Esophagus squamous epithelium (tissue), 4 donors: Measurements from ENCODE around the gene CRABP2.

Source experiments
- CTCF ChIP-seq, 6 experiments: fragments of 450-650 bp in 4 of 6; fragments of 200-600 bp in 2 of 6; sonication (generic) in 2 of 6; IDR thresholded peaks; one replicate each; pipeline ENCODE4 v1.5.1; 2016 to 2019; ENCODE audit warnings: antibody characterized with exemption in 6 of 6, mild to moderate bottlenecking in 4 of 6, moderate library complexity in 4 of 6
- POLR2A ChIP-seq, 4 donors: fragments of 450-650 bp; IDR thresholded peaks; one replicate each; pipeline ENCODE4 v1.6.1; 2017; ENCODE audit warnings: antibody characterized with exemption in 4 of 4, mild to moderate bottlenecking in 4 of 4, moderate library complexity in 3 of 4

DNA sequence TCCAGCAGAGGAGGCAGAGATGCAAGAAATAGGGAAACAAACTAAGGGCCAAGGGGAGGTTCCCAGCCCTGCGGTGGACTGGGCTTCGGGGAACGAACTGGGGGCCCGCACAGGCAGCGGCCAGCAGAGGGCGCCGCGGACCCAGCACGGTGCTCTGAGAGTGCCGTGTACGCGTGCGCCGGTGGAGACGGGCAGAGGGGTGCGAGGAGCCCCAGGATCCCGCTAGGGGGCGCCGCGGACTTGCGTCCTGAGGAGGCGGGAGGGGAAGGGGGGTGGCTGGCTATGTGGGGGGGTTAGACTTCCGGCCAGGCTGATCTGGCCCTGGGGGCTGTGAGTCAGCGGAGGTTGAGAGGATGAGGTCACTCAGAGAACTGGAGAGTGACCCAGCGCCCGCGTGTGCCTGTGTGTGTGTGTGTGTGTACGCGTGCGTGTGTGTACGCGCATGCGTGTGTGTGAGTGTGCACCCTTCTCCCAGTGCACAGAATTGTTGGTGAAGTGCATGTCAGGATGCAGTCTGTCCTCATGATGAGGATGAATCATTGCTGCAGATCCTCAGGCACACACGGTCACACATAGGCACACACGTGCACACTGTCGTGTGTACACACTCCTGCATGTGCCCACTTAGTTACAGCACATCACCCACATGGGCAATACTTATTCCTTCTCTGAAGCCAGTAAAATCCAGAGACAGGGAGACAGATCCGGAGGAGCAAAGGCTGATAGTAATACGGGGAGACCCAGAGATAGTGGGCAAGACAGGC is 45.2 kb downstream of the CRABP2 start:
- TF ChIP-seq CTCF (IDR thresholded peaks at IDR 0.05) (peak; percentile 96 to 99 (median 99)), POLR2A (IDR thresholded peaks at IDR 0.05) (no peak)
